A549 (cell line): ENCODE measurements around the gene PRTG. TPM values are rescaled to one million over a fixed set of nuclear protein-coding genes. Genes with fewer than 3 reads are reported as not detected.

Experiments
- ATAC-seq, 2 experiments: fragments of 200-7000 bp in 1 of 2; fragments of >200 bp in 1 of 2; cut with Nextera tagmentation in 1 of 2; cut with Tn5 transposase in 1 of 2; 3 replicates each; pipeline versions ENCODE4 v1.8.0 to v1.9.1; 2018 to 2020; ENCODE audit warnings: mild to moderate bottlenecking in 1 of 2, moderate library complexity in 1 of 2
- CTCF ChIA-PET: fragments of 300-600 bp; sonication (Branson Sonifier 250); formaldehyde crosslinking; extraction: SDS; loops from one replicate; lab custom pipeline; 2021; ENCODE audit warnings: antibody characterized with exemption, inconsistent platforms; lab: Yijun Ruan, JAX
- POLR2A ChIA-PET: fragments of 350-600 bp; formaldehyde crosslinking; extraction: SDS; loops from one replicate; lab custom pipeline; 2021; ENCODE audit warnings: antibody characterized with exemption, inconsistent platforms; lab: Yijun Ruan, JAX
- DNase-seq, 2 experiments: peaks; one replicate each; pipeline versions ENCODE4 v3.0.0 to v3.0.0-alpha.2; 2011 to 2016; ENCODE audit warnings: low read depth in 1 of 2, low spot score in 1 of 2
- FAIRE-seq: peaks from 2 replicates; lab custom pipeline; 2011; peaks lifted over from hg19 to GRCh38; lab: Jason Lieb, UNC
- H3K27ac ChIP-seq, 2 experiments: fragments of >200 bp; sonication (Bioruptor Twin); formaldehyde crosslinking; 3 replicates each; pipeline ENCODE4 v1.5.1; 2016 to 2017
- H3K4me1 ChIP-seq: fragments of >200 bp; sonication (Bioruptor Twin); formaldehyde crosslinking; 3 replicates; pipeline ENCODE4 v1.6.1; 2016
- H3K4me2 ChIP-seq: fragments of >200 bp; sonication (Bioruptor Twin); formaldehyde crosslinking; 3 replicates; pipeline ENCODE4 v1.6.1; 2016
- H3K4me3 ChIP-seq: fragments of >200 bp; sonication (Bioruptor Twin); formaldehyde crosslinking; 3 replicates; pipeline ENCODE4 v1.5.1; 2016
- H3K9me3 ChIP-seq: fragments of >200 bp; sonication (Bioruptor Twin); formaldehyde crosslinking; 3 replicates; pipeline ENCODE4 v1.6.1; 2016
- ATOH8 ChIP-seq: fragments of 250-450 bp; sonication (Bioruptor Pico); IDR thresholded peaks from 2 replicates; pipeline ENCODE4 v1.5.0; 2020; ENCODE audit warnings: low read depth, mild to moderate bottlenecking, moderate library complexity
- E2F6 ChIP-seq: IDR thresholded peaks from 2 replicates; pipeline ENCODE4 v1.6.1; 2012; ENCODE audit warnings: low read depth, borderline replicate concordance
- ELK1 ChIP-seq: fragments of 150-350 bp; IDR thresholded peaks from 2 replicates; pipeline ENCODE4 v1.6.1; 2014; ENCODE audit warnings: low read depth, mild to moderate bottlenecking, low read length
- EP300 ChIP-seq, 2 experiments: fragments of >200 bp; sonication (Bioruptor Twin); formaldehyde crosslinking; IDR thresholded peaks; 2 replicates in 1 of 2; 3 replicates in 1 of 2; pipeline ENCODE4 v1.6.1; 2016 to 2017
- HES2 ChIP-seq: fragments of >200 bp; sonication (Bioruptor Twin); formaldehyde crosslinking; IDR thresholded peaks from 2 replicates; pipeline ENCODE4 v1.6.1; 2016
- HMGXB4 ChIP-seq: fragments of 250-450 bp; sonication (Bioruptor Pico); IDR thresholded peaks from 2 replicates; pipeline ENCODE4 v1.5.0; 2021; ENCODE audit warnings: mild to moderate bottlenecking, moderate library complexity, borderline replicate concordance
- KDM1A ChIP-seq: fragments of 200-600 bp; sonication (generic); IDR thresholded peaks from 2 replicates; pipeline ENCODE4 v1.6.1; 2016; ENCODE audit warnings: low read depth, mild to moderate bottlenecking
- KDM5A ChIP-seq: fragments of 200-600 bp; sonication (generic); IDR thresholded peaks from 2 replicates; pipeline ENCODE4 v1.6.1; 2016; ENCODE audit warnings: antibody characterized with exemption, mild to moderate bottlenecking
- MYC ChIP-seq: IDR thresholded peaks from 2 replicates; pipeline ENCODE4 v1.6.1; 2012; ENCODE audit warnings: mild to moderate bottlenecking, inconsistent platforms, low read length, improper control_type of control experiment, borderline replicate concordance
- NR3C1 ChIP-seq: fragments of >200 bp; sonication (Bioruptor Twin); formaldehyde crosslinking; IDR thresholded peaks from 3 replicates; pipeline ENCODE4 v1.6.1; 2017
- RAD21 ChIP-seq, 2 experiments: fragments of >200 bp in 1 of 2; sonication (Bioruptor Twin) in 1 of 2; formaldehyde crosslinking in 1 of 2; IDR thresholded peaks in 1 of 2; conservative IDR thresholded peaks in 1 of 2; 2 replicates in 1 of 2; 3 replicates in 1 of 2; pipeline ENCODE4 v1.6.1; 2012 to 2018; ENCODE audit warnings: inconsistent platforms in 1 of 2
- SMC3 ChIP-seq: fragments of >200 bp; sonication (Bioruptor Twin); formaldehyde crosslinking; IDR thresholded peaks from 3 replicates; pipeline ENCODE4 v1.6.1; 2018; ENCODE audit warnings: inconsistent platforms
- TP53 ChIP-seq: fragments of 250-450 bp; sonication (Bioruptor Pico); IDR thresholded peaks from 2 replicates; pipeline ENCODE4 v1.5.0; 2021; ENCODE audit warnings: mild to moderate bottlenecking, moderate library complexity
- USF2 ChIP-seq: fragments of 450-650 bp; IDR thresholded peaks from 2 replicates; pipeline ENCODE4 v1.6.1; 2014; ENCODE audit warnings: antibody characterized with exemption
- ZSCAN20 ChIP-seq: fragments of 250-450 bp; sonication (Bioruptor Pico); IDR thresholded peaks from 2 replicates; pipeline ENCODE4 v1.8.0; 2022; ENCODE audit warnings: mild to moderate bottlenecking, moderate library complexity
- WGBS: methylation state at CpG from one replicate; pipeline ENCODE4 v1.1.6; 2017; ENCODE audit errors: missing lambda C conversion rate; 5-methylcytosine and 5-hydroxymethylcytosine counted together
- polyA plus RNA-seq, 4 experiments: library from polyadenylated mRNA; depleted of rRNA in 3 of 4; stranded (reverse); fragments of >200 nt; fragmentation: RNase III in 1 of 4; extraction: RNeasy Plus Mini Kit Qiagen cat#74134 plus additional on column Dnase treatment in 1 of 4; gene quantifications; 2 replicates in 3 of 4; 3 replicates in 1 of 4; pipeline ENCODE4 v1.2.3, GENCODE V29; 2011 to 2017

PRTG gene
- polyA plus RNA-seq, 2 of the 4 experiments (the other 2 are of a cell fraction) = 5.5 to 10.7 TPM

GRCh38 chr15:55586808-55587207 is 156.1 kb downstream of the PRTG start:
- ChIA-PET POLR2A (interaction anchor here (0.6 kb wide), 1 partner anchor 89 kb away, joined by 3 read pairs; no protein-coding TSS in a partner anchor), CTCF (interaction anchor here (0.6 to 1.8 kb wide), 7 partner anchors 12 to 792 kb away, joined by 3 to 5 read pairs (median 4); no protein-coding TSS in a partner anchor)
- H3K4me1 ChIP-seq = peaks cover 16% of the 10 kb centered on the region; the same call in 2 of the 3 replicates
- peak overlapping the region; percentile 94 to 98; a peak in 3 of 6 replicates for H3K27ac ChIP-seq
- no peaks in the 10 kb centered on the region for H3K9me3 ChIP-seq
- H3K4me3 ChIP-seq = peak overlapping the region; percentile 78
- H3K4me2 ChIP-seq = peak overlapping the region; percentile 84
- TF ChIP-seq NR3C1 = no peak
- no peak for TF ChIP-seq TP53
- no peak for TF ChIP-seq SMC3
- no peak for TF ChIP-seq E2F6
- no peak for TF ChIP-seq HMGXB4 (CRISPR knock-in tag)
- TF ChIP-seq HES2 = no peak
- no peak for TF ChIP-seq USF2
- TF ChIP-seq KDM1A = no peak
- no peak for TF ChIP-seq MYC
- no peak for TF ChIP-seq ATOH8 (CRISPR knock-in tag)
- FAIRE-seq (peak; percentile 89), DNase-seq (peak in 1 of 2 experiments; percentile 9), ATAC-seq (no peak)
- 65% methylated on average over 3 of the region's 3 CpGs for WGBS

- 80% methylated on average over 6 of the region's 6 CpGs for WGBS
- ATAC-seq (no peak), FAIRE-seq (no peak), DNase-seq (no peak)
- no peak overlapping the region for H3K4me2 ChIP-seq
- H3K27ac ChIP-seq = no peak overlapping the region
- peaks cover 4% of the 10 kb centered on the region; the same call in 1 of the 3 replicates for H3K9me3 ChIP-seq
- CTCF ChIA-PET = no interaction called here
- TF ChIP-seq ZSCAN20 (CRISPR knock-in tag) (no peak), KDM5A (no peak), EP300 (IDR thresholded peaks at IDR 0.05) (no peak), HMGXB4 (CRISPR knock-in tag) (no peak), ELK1 (no peak), RAD21 (conservative IDR thresholded peaks at IDR 0.05 in 1 of 2, IDR thresholded peaks at IDR 0.05 in 1 of 2) (no peak)
- H3K4me1 ChIP-seq = peaks cover 11% of the 10 kb centered on the region; the same call in 2 of the 3 replicates
- H3K4me3 ChIP-seq = no peak overlapping the region
- POLR2A ChIA-PET = no interaction called here
Measured at GRCh38 chr15:55576943-55577342, 166.0 kb downstream of the PRTG start.
